HEK293 (cell line): ENCODE data around the gene MARCHF10.

Experiments used
- CTCF ChIA-PET: fragments of 350-600 bp; formaldehyde crosslinking; extraction: SDS; loops from one replicate; lab custom pipeline; 2021; ENCODE audit warnings: antibody characterized with exemption; lab: Yijun Ruan, JAX
- POLR2A ChIA-PET: fragments of 300-600 bp; formaldehyde crosslinking; extraction: SDS; loops from one replicate; lab custom pipeline; 2020; ENCODE audit warnings: antibody characterized with exemption, inconsistent platforms; lab: Yijun Ruan, JAX
- H3K27ac ChIP-seq: fragments of 200-500 bp; sonication (Bioruptor generic); 2 replicates; pipeline ENCODE4 v1.5.1; 2014; ENCODE audit warnings: low read depth, low read length, control low read depth, inconsistent platforms; ENCODE audit errors: extremely low read depth
- H3K36me3 ChIP-seq, 2 experiments: fragments of 200-500 bp in 1 of 2; sonication (Bioruptor generic) in 1 of 2; 1 replicate in 1 of 2; 2 replicates in 1 of 2; pipeline ENCODE4 v1.5.1; 2014 to 2017; ENCODE audit warnings: inconsistent platforms in 2 of 2, low read length in 2 of 2; ENCODE audit not compliant: control insufficient read depth in 2 of 2, insufficient read depth in 1 of 2
- H3K4me1 ChIP-seq: fragments of 200-500 bp; sonication (Bioruptor generic); 2 replicates; pipeline ENCODE4 v1.5.1; 2014; ENCODE audit warnings: mild to moderate bottlenecking, low read length, inconsistent platforms; ENCODE audit not compliant: control insufficient read depth, insufficient read depth
- H3K4me3 ChIP-seq: 2 replicates; pipeline ENCODE4 v1.5.1; 2011; ENCODE audit warnings: low read depth, mild to moderate bottlenecking, control low read depth, low read length, moderate library complexity
- H3K9me3 ChIP-seq: fragments of 200-500 bp; sonication (Bioruptor generic); 2 replicates; pipeline ENCODE4 v1.5.1; 2014; ENCODE audit warnings: low read depth, low read length, inconsistent platforms; ENCODE audit not compliant: control insufficient read depth, insufficient read depth
- FEZF1 ChIP-seq: fragments of 450-650 bp; formaldehyde crosslinking; IDR thresholded peaks from 2 replicates; pipeline ENCODE4 v1.5.1; 2016; ENCODE audit warnings: missing biosample characterization, missing genetic modification characterization
- HOXD13 ChIP-seq: sonication (generic); formaldehyde crosslinking; IDR thresholded peaks from 2 replicates; pipeline ENCODE4 v1.8.0; 2022; ENCODE audit warnings: missing genetic modification reagents, borderline replicate concordance
- PATZ1 ChIP-seq: fragments of 450-650 bp; formaldehyde crosslinking; IDR thresholded peaks from 2 replicates; pipeline ENCODE4 v1.5.1; 2016; ENCODE audit warnings: missing biosample characterization, missing genetic modification characterization
- PRDM1 ChIP-seq: fragments of 450-650 bp; formaldehyde crosslinking; IDR thresholded peaks from 2 replicates; pipeline ENCODE4; 2016; ENCODE audit warnings: missing biosample characterization, missing genetic modification characterization
- PRDM6 ChIP-seq: fragments of 450-650 bp; formaldehyde crosslinking; IDR thresholded peaks from 2 replicates; pipeline ENCODE4 v1.5.1; 2017; ENCODE audit warnings: missing biosample characterization, missing genetic modification characterization
- SP2 ChIP-seq: fragments of 450-650 bp; formaldehyde crosslinking; IDR thresholded peaks from 2 replicates; pipeline ENCODE4 v1.5.1; 2016; ENCODE audit warnings: missing biosample characterization, missing genetic modification characterization
- ZEB2 ChIP-seq: fragments of 450-650 bp; formaldehyde crosslinking; IDR thresholded peaks from 2 replicates; pipeline ENCODE4 v1.5.1; 2016; ENCODE audit warnings: missing biosample characterization, missing genetic modification characterization
- ZNF2 ChIP-seq: fragments of 450-650 bp; formaldehyde crosslinking; IDR thresholded peaks from 2 replicates; pipeline ENCODE4 v1.5.1; 2016; ENCODE audit warnings: missing biosample characterization, missing genetic modification characterization
- ZNF23 ChIP-seq: fragments of 450-650 bp; formaldehyde crosslinking; IDR thresholded peaks from 2 replicates; pipeline ENCODE4 v1.5.1; 2016; ENCODE audit warnings: missing biosample characterization, missing genetic modification characterization, borderline replicate concordance
- ZNF366 ChIP-seq: fragments of 450-650 bp; formaldehyde crosslinking; conservative IDR thresholded peaks from 2 replicates; pipeline ENCODE4 v1.5.1; 2016; ENCODE audit warnings: missing biosample characterization, missing genetic modification characterization
- ZNF48 ChIP-seq: fragments of 450-650 bp; formaldehyde crosslinking; IDR thresholded peaks from 2 replicates; pipeline ENCODE4 v1.5.1; 2016; ENCODE audit warnings: missing biosample characterization, missing genetic modification characterization
- ZNF585B ChIP-seq: fragments of 450-650 bp; formaldehyde crosslinking; IDR thresholded peaks from 2 replicates; pipeline ENCODE4 v1.5.1; 2016; ENCODE audit warnings: missing biosample characterization, missing genetic modification characterization
- ZNF600 ChIP-seq: fragments of 450-650 bp; formaldehyde crosslinking; IDR thresholded peaks from 2 replicates; pipeline ENCODE4 v1.5.1; 2016; ENCODE audit warnings: missing biosample characterization, missing genetic modification characterization
- ZNF629 ChIP-seq: fragments of 450-650 bp; formaldehyde crosslinking; IDR thresholded peaks from 2 replicates; pipeline ENCODE4 v1.5.1; 2017; ENCODE audit warnings: missing biosample characterization, missing genetic modification characterization
- ZNF785 ChIP-seq: fragments of 450-650 bp; formaldehyde crosslinking; IDR thresholded peaks from 2 replicates; pipeline ENCODE4 v1.5.1; 2016; ENCODE audit warnings: missing biosample characterization, missing genetic modification characterization
- ZXDB ChIP-seq: fragments of 450-650 bp; formaldehyde crosslinking; IDR thresholded peaks from 2 replicates; pipeline ENCODE4 v1.5.1; 2016; ENCODE audit warnings: missing biosample characterization, missing genetic modification characterization
- TF ChIP-seq, protein P1 (sequence below): fragments of 450-650 bp; formaldehyde crosslinking; IDR thresholded peaks from 2 replicates; pipeline ENCODE4 v1.5.1; 2016; ENCODE audit warnings: missing biosample characterization, missing genetic modification characterization, low read depth
- TF ChIP-seq, protein P2 (sequence below): fragments of 450-650 bp; IDR thresholded peaks from 2 replicates; pipeline ENCODE4 v1.5.1; 2018; ENCODE audit warnings: missing biosample characterization, missing genetic modification characterization

The MARCHF10 gene

GRCh38 chr17:62725791-62726249, 82.3 kb downstream of the MARCHF10 start:
- Histone ChIP-seq H3K9me3 (no peaks in the 10 kb centered on the region), H3K4me3 (no peak overlapping the region), H3K4me1 (peaks cover 4% of the 10 kb centered on the region; the same call in 1 of the 2 replicates), H3K36me3 (no peaks in the 10 kb centered on the region), H3K27ac (no peak overlapping the region)
- CTCF ChIA-PET = no interaction called here
- POLR2A ChIA-PET = no interaction called here
- TF ChIP-seq ZXDB (tag by site-specific recombination) (0 out of 2 replicates have a peak, but pooled peaks have one; percentile 27), ZNF48 (tag by site-specific recombination) (no peak), ZNF366 (tag by site-specific recombination) (peak; percentile 46; the same call in 1 of the 2 replicates), ZNF785 (tag by site-specific recombination) (no peak), PRDM6 (tag by site-specific recombination) (peak; percentile 49; the same call in 1 of the 2 replicates), ZNF629 (peak; percentile 40; the same call in 1 of the 2 replicates), HOXD13 (CRISPR knock-in tag) (peak; percentile 76; the same call in 1 of the 2 replicates), SP2 (tag by site-specific recombination) (no peak), ZEB2 (tag by site-specific recombination) (peak; percentile 29; the same call in 1 of the 2 replicates), ZNF600 (tag by site-specific recombination) (0 out of 2 replicates have a peak, but pooled peaks have one; percentile 15), ZNF585B (no peak), PRDM1 (tag by site-specific recombination) (0 out of 2 replicates have a peak, but pooled peaks have one; percentile 18), PATZ1 (tag by site-specific recombination) (no peak), ZNF2 (tag by site-specific recombination) (no peak), FEZF1 (peak; percentile 58; the same call in 1 of the 2 replicates), ZNF23 (tag by site-specific recombination) (no peak)
- TF ChIP-seq, protein P1, sequence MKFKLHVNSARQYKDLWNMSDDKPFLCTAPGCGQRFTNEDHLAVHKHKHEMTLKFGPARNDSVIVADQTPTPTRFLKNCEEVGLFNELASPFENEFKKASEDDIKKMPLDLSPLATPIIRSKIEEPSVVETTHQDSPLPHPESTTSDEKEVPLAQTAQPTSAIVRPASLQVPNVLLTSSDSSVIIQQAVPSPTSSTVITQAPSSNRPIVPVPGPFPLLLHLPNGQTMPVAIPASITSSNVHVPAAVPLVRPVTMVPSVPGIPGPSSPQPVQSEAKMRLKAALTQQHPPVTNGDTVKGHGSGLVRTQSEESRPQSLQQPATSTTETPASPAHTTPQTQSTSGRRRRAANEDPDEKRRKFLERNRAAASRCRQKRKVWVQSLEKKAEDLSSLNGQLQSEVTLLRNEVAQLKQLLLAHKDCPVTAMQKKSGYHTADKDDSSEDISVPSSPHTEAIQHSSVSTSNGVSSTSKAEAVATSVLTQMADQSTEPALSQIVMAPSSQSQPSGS = peak; percentile 21; the same call in 1 of the 2 replicates
- TF ChIP-seq, protein P2, sequence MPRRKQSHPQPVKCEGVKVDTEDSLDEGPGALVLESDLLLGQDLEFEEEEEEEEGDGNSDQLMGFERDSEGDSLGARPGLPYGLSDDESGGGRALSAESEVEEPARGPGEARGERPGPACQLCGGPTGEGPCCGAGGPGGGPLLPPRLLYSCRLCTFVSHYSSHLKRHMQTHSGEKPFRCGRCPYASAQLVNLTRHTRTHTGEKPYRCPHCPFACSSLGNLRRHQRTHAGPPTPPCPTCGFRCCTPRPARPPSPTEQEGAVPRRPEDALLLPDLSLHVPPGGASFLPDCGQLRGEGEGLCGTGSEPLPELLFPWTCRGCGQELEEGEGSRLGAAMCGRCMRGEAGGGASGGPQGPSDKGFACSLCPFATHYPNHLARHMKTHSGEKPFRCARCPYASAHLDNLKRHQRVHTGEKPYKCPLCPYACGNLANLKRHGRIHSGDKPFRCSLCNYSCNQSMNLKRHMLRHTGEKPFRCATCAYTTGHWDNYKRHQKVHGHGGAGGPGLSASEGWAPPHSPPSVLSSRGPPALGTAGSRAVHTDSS = 0 out of 2 replicates have a peak, but pooled peaks have one; percentile 26
